Esophagus squamous epithelium (tissue), 5 donors: Measurements from ENCODE around the gene NGF. TPM values are rescaled to one million over a fixed set of nuclear protein-coding genes. Genes with fewer than 3 reads are reported as not detected.

Source experiments
- DNase-seq: peaks from one replicate; lab custom pipeline; 2025; lab: John Stamatoyannopoulos, UW
- H3K27ac ChIP-seq, 4 donors: fragments of 200-600 bp; sonication (generic); one replicate each; pipeline ENCODE4 v1.5.1; 2016 to 2019; ENCODE audit warnings: mild to moderate bottlenecking in 1 of 4
- H3K27me3 ChIP-seq, 4 donors: fragments of 200-600 bp; sonication (generic); 1 replicate in 3 of 4; 2 replicates in 1 of 4; pipeline versions ENCODE4 v1.5.1 to v1.6.0; 2017 to 2021; ENCODE audit warnings: antibody characterized with exemption in 1 of 4
- H3K36me3 ChIP-seq, 3 donors: fragments of 200-600 bp; sonication (generic); one replicate each; pipeline ENCODE4 v1.5.1; 2016 to 2019
- H3K4me1 ChIP-seq, 3 donors: fragments of 200-600 bp; sonication (generic); one replicate each; pipeline ENCODE4 v1.5.1; 2017 to 2019
- H3K4me3 ChIP-seq, 4 donors: fragments of 200-600 bp; sonication (generic); 1 replicate in 3 of 4; 2 replicates in 1 of 4; pipeline ENCODE4 v1.5.1; 2016 to 2019; ENCODE audit warnings: mild to moderate bottlenecking in 2 of 4, moderate library complexity in 1 of 4
- H3K9me3 ChIP-seq, 3 donors: fragments of 200-600 bp; sonication (generic); one replicate each; pipeline ENCODE4 v1.5.1; 2016 to 2019
- CTCF ChIP-seq, 6 experiments: fragments of 450-650 bp in 4 of 6; fragments of 200-600 bp in 2 of 6; sonication (generic) in 2 of 6; IDR thresholded peaks; one replicate each; pipeline ENCODE4 v1.5.1; 2016 to 2019; ENCODE audit warnings: antibody characterized with exemption in 6 of 6, mild to moderate bottlenecking in 4 of 6, moderate library complexity in 4 of 6
- POLR2A ChIP-seq, 4 donors: fragments of 450-650 bp; IDR thresholded peaks; one replicate each; pipeline ENCODE4 v1.6.1; 2017; ENCODE audit warnings: antibody characterized with exemption in 4 of 4, mild to moderate bottlenecking in 4 of 4, moderate library complexity in 3 of 4
- WGBS, 2 donors: methylation state at CpG; one replicate each; pipeline ENCODE4 v1.1.5; 2018; 5-methylcytosine and 5-hydroxymethylcytosine counted together
- intact Hi-C: fragments of 100-400 bp; cut with DNase I; formaldehyde crosslinking; loops from one replicate; pipeline ENCODE4 v1.15.0; 2022
- total RNA-seq, 4 donors: library from RNA; depleted of rRNA; stranded (reverse); fragments of >200 nt; gene quantifications; one replicate each; pipeline ENCODE4 v1.1.0, GENCODE V29; 2016
- donor health status: DM: yes; HTN: yes; CAD: no.

Gene NGF
- total RNA-seq, 4 donors from 2014 or later: 1.9 TPM; not detected in 3

- no peak for TF ChIP-seq POLR2A (IDR thresholded peaks at IDR 0.05)
- TF ChIP-seq CTCF (IDR thresholded peaks at IDR 0.05): no peak
- no peak for DNase-seq
- H3K27ac ChIP-seq: no peak overlapping the region
- no peak overlapping the region for H3K4me3 ChIP-seq
- 63 to 70% methylated on average over 2 of the region's 2 CpGs for WGBS, 2 donors
- intact Hi-C loops: no loop called here
- H3K27me3 ChIP-seq: peaks cover 0 to 22% (median 0%) of the 10 kb centered on the region in 4 donors
- no peaks in the 10 kb centered on the region for H3K36me3 ChIP-seq
- peaks cover 0 to 6% (median 0%) of the 10 kb centered on the region in 3 donors for H3K9me3 ChIP-seq
- H3K4me1 ChIP-seq: no peaks in the 10 kb centered on the region
Observed at GRCh38 chr1:115356356-115356755, 18.3 kb upstream of the NGF start.

GRCh38 chr1:115355069-115355468 is 17.0 kb upstream of the NGF start:
- TF ChIP-seq POLR2A (IDR thresholded peaks at IDR 0.05) (no peak), CTCF (IDR thresholded peaks at IDR 0.05) (no peak)
- no peak for DNase-seq
- Histone ChIP-seq H3K4me1 (no peaks in the 10 kb centered on the region), H3K27ac (no peak overlapping the region), H3K4me3 (no peak overlapping the region), H3K9me3 (no peaks in the 10 kb centered on the region), H3K27me3 (peaks cover 0 to 22% (median 0%) of the 10 kb centered on the region in 4 donors), H3K36me3 (no peaks in the 10 kb centered on the region)
- WGBS, 2 donors: 59 to 78% methylated on average over 2 of the region's 2 CpGs
- intact Hi-C loops: no loop called here

- WGBS, 2 donors: 62 to 81% methylated on average over 5 of the region's 5 CpGs
- DNase-seq: no peak
- Histone ChIP-seq H3K36me3 (no peaks in the 10 kb centered on the region), H3K4me3 (no peak overlapping the region), H3K9me3 (no peaks in the 10 kb centered on the region), H3K27ac (no peak overlapping the region), H3K27me3 (peaks cover 0 to 22% (median 0%) of the 10 kb centered on the region in 4 donors), H3K4me1 (no peaks in the 10 kb centered on the region)
- TF ChIP-seq CTCF (IDR thresholded peaks at IDR 0.05) (no peak), POLR2A (IDR thresholded peaks at IDR 0.05) (no peak)
- intact Hi-C loops: no loop called here
Observed at GRCh38 chr1:115351143-115351542, 13.1 kb upstream of the NGF start.

- no peak overlapping the region for H3K4me3 ChIP-seq
- no peak for DNase-seq
- peaks cover 0 to 19% (median 0%) of the 10 kb centered on the region in 4 donors for H3K27me3 ChIP-seq
- intact Hi-C loops: no loop called here
- WGBS, 2 donors: 73 to 90% methylated on average over 4 of the region's 4 CpGs
- no peaks in the 10 kb centered on the region for H3K4me1 ChIP-seq
- H3K27ac ChIP-seq: no peak overlapping the region
- no peak for TF ChIP-seq CTCF (IDR thresholded peaks at IDR 0.05)
- no peak for TF ChIP-seq POLR2A (IDR thresholded peaks at IDR 0.05)
- no peaks in the 10 kb centered on the region for H3K36me3 ChIP-seq
- H3K9me3 ChIP-seq: no peaks in the 10 kb centered on the region
Observed at GRCh38 chr1:115348636-115349035, 10.6 kb upstream of the NGF start.

- no peaks in the 10 kb centered on the region for H3K36me3 ChIP-seq
- no peak overlapping the region for H3K4me3 ChIP-seq
- no peak for DNase-seq
- no peaks in the 10 kb centered on the region for H3K9me3 ChIP-seq
- no peak for TF ChIP-seq POLR2A (IDR thresholded peaks at IDR 0.05)
- TF ChIP-seq CTCF (IDR thresholded peaks at IDR 0.05): no peak
- no peak overlapping the region for H3K27ac ChIP-seq
- no peaks in the 10 kb centered on the region for H3K4me1 ChIP-seq
- intact Hi-C loops: no loop called here
- peaks cover 0 to 20% (median 0%) of the 10 kb centered on the region in 4 donors for H3K27me3 ChIP-seq
- 75 to 77% methylated on average over 2 of the region's 2 CpGs for WGBS, 2 donors
Observed at GRCh38 chr1:115347282-115347681, 9.2 kb upstream of the NGF start.
